A549 (cell line): ENCODE measurements around the gene TMEM8B. TPM values are rescaled to one million over a fixed set of nuclear protein-coding genes. Genes with fewer than 3 reads are reported as not detected.

Experiments used
- ATAC-seq, 2 experiments: fragments of 200-7000 bp in 1 of 2; fragments of >200 bp in 1 of 2; cut with Nextera tagmentation in 1 of 2; cut with Tn5 transposase in 1 of 2; 3 replicates each; pipeline versions ENCODE4 v1.8.0 to v1.9.1; 2018 to 2020; ENCODE audit warnings: mild to moderate bottlenecking in 1 of 2, moderate library complexity in 1 of 2
- CTCF ChIA-PET: fragments of 300-600 bp; sonication (Branson Sonifier 250); formaldehyde crosslinking; extraction: SDS; loops from one replicate; lab custom pipeline; 2021; ENCODE audit warnings: antibody characterized with exemption, inconsistent platforms; lab: Yijun Ruan, JAX
- POLR2A ChIA-PET: fragments of 350-600 bp; formaldehyde crosslinking; extraction: SDS; loops from one replicate; lab custom pipeline; 2021; ENCODE audit warnings: antibody characterized with exemption, inconsistent platforms; lab: Yijun Ruan, JAX
- DNase-seq, 2 experiments: peaks; one replicate each; pipeline versions ENCODE4 v3.0.0 to v3.0.0-alpha.2; 2011 to 2016; ENCODE audit warnings: low read depth in 1 of 2, low spot score in 1 of 2
- FAIRE-seq: peaks from 2 replicates; lab custom pipeline; 2011; peaks lifted over from hg19 to GRCh38; lab: Jason Lieb, UNC
- H3K27ac ChIP-seq, 2 experiments: fragments of >200 bp; sonication (Bioruptor Twin); formaldehyde crosslinking; 3 replicates each; pipeline ENCODE4 v1.5.1; 2016 to 2017
- H3K4me1 ChIP-seq: fragments of >200 bp; sonication (Bioruptor Twin); formaldehyde crosslinking; 3 replicates; pipeline ENCODE4 v1.6.1; 2016
- H3K4me2 ChIP-seq: fragments of >200 bp; sonication (Bioruptor Twin); formaldehyde crosslinking; 3 replicates; pipeline ENCODE4 v1.6.1; 2016
- H3K4me3 ChIP-seq: fragments of >200 bp; sonication (Bioruptor Twin); formaldehyde crosslinking; 3 replicates; pipeline ENCODE4 v1.5.1; 2016
- H3K9me3 ChIP-seq: fragments of >200 bp; sonication (Bioruptor Twin); formaldehyde crosslinking; 3 replicates; pipeline ENCODE4 v1.6.1; 2016
- BCL3 ChIP-seq: fragments of >200 bp; sonication (Bioruptor Twin); formaldehyde crosslinking; IDR thresholded peaks from 3 replicates; pipeline ENCODE4 v1.6.1; 2016
- CBX2 ChIP-seq: fragments of 200-600 bp; sonication (generic); IDR thresholded peaks from 2 replicates; pipeline ENCODE4 v1.6.1; 2016; ENCODE audit warnings: low read depth, mild to moderate bottlenecking, borderline replicate concordance
- CBX8 ChIP-seq: fragments of 200-600 bp; sonication (generic); IDR thresholded peaks from 2 replicates; pipeline ENCODE4 v1.6.1; 2016
- CEBPB ChIP-seq, 2 experiments: fragments of >200 bp in 1 of 2; sonication (Bioruptor Twin) in 1 of 2; formaldehyde crosslinking in 1 of 2; IDR thresholded peaks; 2 replicates each; pipeline ENCODE4 v1.6.1; 2012 to 2016
- CHD2 ChIP-seq: fragments of 150-350 bp; IDR thresholded peaks from 2 replicates; pipeline ENCODE4 v1.6.1; 2014; ENCODE audit warnings: low read length; ENCODE audit not compliant: partially characterized antibody
- CHD4 ChIP-seq: fragments of 200-600 bp; sonication (generic); IDR thresholded peaks from 2 replicates; pipeline ENCODE4 v1.6.1; 2016; ENCODE audit warnings: antibody characterized with exemption, mild to moderate bottlenecking, borderline replicate concordance
- E2F6 ChIP-seq: IDR thresholded peaks from 2 replicates; pipeline ENCODE4 v1.6.1; 2012; ENCODE audit warnings: low read depth, borderline replicate concordance
- EHF ChIP-seq: fragments of 250-450 bp; sonication (Bioruptor Pico); IDR thresholded peaks from 2 replicates; pipeline ENCODE4 v1.5.0; 2020; ENCODE audit warnings: mild to moderate bottlenecking
- EHMT2 ChIP-seq: fragments of 200-600 bp; sonication (generic); IDR thresholded peaks from 2 replicates; pipeline ENCODE4 v1.6.1; 2016; ENCODE audit warnings: antibody characterized with exemption, low read depth, mild to moderate bottlenecking, moderate library complexity
- EP300 ChIP-seq, 2 experiments: fragments of >200 bp; sonication (Bioruptor Twin); formaldehyde crosslinking; IDR thresholded peaks; 2 replicates in 1 of 2; 3 replicates in 1 of 2; pipeline ENCODE4 v1.6.1; 2016 to 2017
- ESRRA ChIP-seq: fragments of 150-350 bp; IDR thresholded peaks from 2 replicates; pipeline ENCODE4 v1.6.1; 2014; ENCODE audit warnings: mild to moderate bottlenecking, low read length, borderline replicate concordance
- FOXS1 ChIP-seq: fragments of 250-450 bp; sonication (Bioruptor Pico); IDR thresholded peaks from 2 replicates; pipeline ENCODE4 v1.5.0; 2020; ENCODE audit warnings: mild to moderate bottlenecking, moderate library complexity
- GATA3 ChIP-seq: IDR thresholded peaks from 2 replicates; pipeline ENCODE4 v1.6.1; 2012; ENCODE audit warnings: borderline replicate concordance
- HDAC2 ChIP-seq: fragments of 200-600 bp; sonication (generic); IDR thresholded peaks from 2 replicates; pipeline ENCODE4 v1.6.1; 2016
- HMGXB4 ChIP-seq: fragments of 250-450 bp; sonication (Bioruptor Pico); IDR thresholded peaks from 2 replicates; pipeline ENCODE4 v1.5.0; 2021; ENCODE audit warnings: mild to moderate bottlenecking, moderate library complexity, borderline replicate concordance
- HOXA7 ChIP-seq: fragments of 250-450 bp; sonication (Bioruptor Pico); IDR thresholded peaks from 2 replicates; pipeline ENCODE4 v1.5.0; 2020; ENCODE audit warnings: mild to moderate bottlenecking, moderate library complexity
- HOXB13 ChIP-seq: fragments of 250-450 bp; sonication (Bioruptor Pico); IDR thresholded peaks from 2 replicates; pipeline ENCODE4 v1.5.0; 2020; ENCODE audit warnings: low read depth, mild to moderate bottlenecking, moderate library complexity
- HOXB5 ChIP-seq: fragments of 250-450 bp; sonication (Bioruptor Pico); IDR thresholded peaks from 2 replicates; pipeline ENCODE4 v1.5.0; 2020; ENCODE audit warnings: mild to moderate bottlenecking, moderate library complexity
- JUNB ChIP-seq: fragments of >200 bp; sonication (Bioruptor Twin); formaldehyde crosslinking; IDR thresholded peaks from 2 replicates; pipeline ENCODE4 v1.6.1; 2016
- KDM5A ChIP-seq: fragments of 200-600 bp; sonication (generic); IDR thresholded peaks from 2 replicates; pipeline ENCODE4 v1.6.1; 2016; ENCODE audit warnings: antibody characterized with exemption, mild to moderate bottlenecking
- MAFK ChIP-seq: fragments of 450-650 bp; IDR thresholded peaks from 2 replicates; pipeline ENCODE4 v1.6.1; 2014; ENCODE audit not compliant: partially characterized antibody
- MAZ ChIP-seq: fragments of 150-350 bp; IDR thresholded peaks from 2 replicates; pipeline ENCODE4 v1.6.1; 2014; ENCODE audit warnings: antibody characterized with exemption, low read depth, low read length, borderline replicate concordance
- NFE2L2 ChIP-seq: fragments of 150-350 bp; conservative IDR thresholded peaks from 2 replicates; pipeline ENCODE4 v1.6.1; 2014; ENCODE audit warnings: low read length
- NR3C1 ChIP-seq: fragments of >200 bp; sonication (Bioruptor Twin); formaldehyde crosslinking; IDR thresholded peaks from 3 replicates; pipeline ENCODE4 v1.6.1; 2017
- PHF8 ChIP-seq: fragments of 200-600 bp; sonication (generic); IDR thresholded peaks from 2 replicates; pipeline ENCODE4 v1.6.1; 2016; ENCODE audit warnings: low read depth, mild to moderate bottlenecking, antibody characterized with exemption, moderate library complexity, borderline replicate concordance
- POLR2A ChIP-seq: IDR thresholded peaks from 2 replicates; pipeline ENCODE4 v1.6.1; 2012; ENCODE audit warnings: mild to moderate bottlenecking, low read length
- RAD21 ChIP-seq, 2 experiments: fragments of >200 bp in 1 of 2; sonication (Bioruptor Twin) in 1 of 2; formaldehyde crosslinking in 1 of 2; IDR thresholded peaks in 1 of 2; conservative IDR thresholded peaks in 1 of 2; 2 replicates in 1 of 2; 3 replicates in 1 of 2; pipeline ENCODE4 v1.6.1; 2012 to 2018; ENCODE audit warnings: inconsistent platforms in 1 of 2
- RFX5 ChIP-seq: fragments of 450-650 bp; IDR thresholded peaks from 2 replicates; pipeline ENCODE4 v1.7.1; 2014; ENCODE audit warnings: antibody characterized with exemption, mild to moderate bottlenecking, moderate library complexity
- TFCP2L1 ChIP-seq: fragments of 250-450 bp; sonication (Bioruptor Pico); IDR thresholded peaks from 2 replicates; pipeline ENCODE4 v1.5.0; 2021; ENCODE audit warnings: mild to moderate bottlenecking
- USF2 ChIP-seq: fragments of 450-650 bp; IDR thresholded peaks from 2 replicates; pipeline ENCODE4 v1.6.1; 2014; ENCODE audit warnings: antibody characterized with exemption
- ZC3H11A ChIP-seq: fragments of 450-650 bp; IDR thresholded peaks from 2 replicates; pipeline ENCODE4 v1.6.1; 2014; ENCODE audit warnings: antibody characterized with exemption, mild to moderate bottlenecking
- WGBS: methylation state at CpG from one replicate; pipeline ENCODE4 v1.1.6; 2017; ENCODE audit errors: missing lambda C conversion rate; 5-methylcytosine and 5-hydroxymethylcytosine counted together
- polyA plus RNA-seq, 4 experiments: library from polyadenylated mRNA; depleted of rRNA in 3 of 4; stranded (reverse); fragments of >200 nt; fragmentation: RNase III in 1 of 4; extraction: RNeasy Plus Mini Kit Qiagen cat#74134 plus additional on column Dnase treatment in 1 of 4; gene quantifications; 2 replicates in 3 of 4; 3 replicates in 1 of 4; pipeline ENCODE4 v1.2.3, GENCODE V29; 2011 to 2017

Gene TMEM8B
- polyA plus RNA-seq, 2 of the 4 experiments (the other 2 are of a cell fraction) = 1.8 to 2.2 TPM

- TF ChIP-seq CEBPB (IDR thresholded peaks at IDR 0.05) (peak in 1 of 2 experiments; percentile 68; a peak in 1 of 4 replicates), TFCP2L1 (CRISPR knock-in tag) (no peak), ESRRA (no peak), NFE2L2 (no peak)
Measured at GRCh38 chr9:35814106-35814840, 14.8 kb upstream of the TMEM8B start (continued).

- DNase-seq (peak; percentile 98), FAIRE-seq (peak; percentile 77), ATAC-seq (peak; percentile 86 to 92)
- peak within 1 kb of the TSS; percentile 94 to 96 for H3K27ac ChIP-seq
- peak within 1 kb of the TSS; percentile 73 for H3K4me3 ChIP-seq
- peak within 1 kb of the TSS; percentile 92 for H3K4me2 ChIP-seq
- ChIA-PET CTCF (interaction anchor here (0.7 to 7.2 kb wide), 22 partner anchors 7 to 140 kb away, joined by 3 to 68 read pairs (median 5); partner anchors contain the start of genes FAM221B, NPR2 and TMEM8B), POLR2A (interaction anchor here (0.7 to 1.6 kb wide), 12 partner anchors 11 to 376 kb away, joined by 3 to 7 read pairs (median 4); partner anchors contain the start of genes CLTA, FAM221B, GBA2 and RGP1)
- no peaks in the 10 kb centered on the region for H3K9me3 ChIP-seq
- peaks cover 21% of the 10 kb centered on the region for H3K4me1 ChIP-seq
- WGBS = under 1% methylated on average over 20 of the region's 52 CpGs
- TF ChIP-seq MAFK (no peak), PHF8 (peak; percentile 71; the same call in 1 of the 2 replicates), HMGXB4 (CRISPR knock-in tag) (peak; percentile 52; the same call in 1 of the 2 replicates), POLR2A (peak; percentile 88), TFCP2L1 (CRISPR knock-in tag) (peak; percentile 8; the same call in 1 of the 2 replicates), FOXS1 (no peak), MAZ (no peak), E2F6 (0 out of 2 replicates have a peak, but pooled peaks have one; percentile 29), HOXB5 (CRISPR knock-in tag) (no peak; the same call in 1 of the 2 replicates), GATA3 (no peak), KDM5A (no peak), RFX5 (peak; percentile 54; the same call in 1 of the 2 replicates), EHMT2 (no peak), NR3C1 (no peak), HOXB13 (CRISPR knock-in tag) (peak; percentile 36; the same call in 1 of the 2 replicates), CHD4 (no peak), EHF (CRISPR knock-in tag) (no peak), HDAC2 (no peak), USF2 (no peak), HOXA7 (CRISPR knock-in tag) (no peak), CBX8 (no peak), CHD2 (no peak), EP300 (IDR thresholded peaks at IDR 0.05) (no peak), JUNB (no peak), RAD21 (conservative IDR thresholded peaks at IDR 0.05 in 1 of 2, IDR thresholded peaks at IDR 0.05 in 1 of 2) (0 out of 5 replicates have a peak, but pooled peaks of 1 of the 2 experiments have one; percentile 2), CEBPB (IDR thresholded peaks at IDR 0.05) (no peak), CBX2 (no peak), BCL3 (peak; percentile 92; the same call in 2 of the 3 replicates), ZC3H11A (no peak)
Measured at GRCh38 chr9:35814841-35815543, 14.0 kb upstream of the TMEM8B start, which contains the start of gene HINT2. TSS of gene HINT2 (minus strand) at chr9:35815042. CDS start at chr9:35814979, 63 bp downstream.
